ENCODE measurements around the gene UBASH3B.

The UBASH3B gene

GRCh38 chr11:122799406-122800105, 144.0 kb downstream of the UBASH3B start:
- TF ChIP-seq FOXP2 (optimal IDR thresholded peaks at IDR 0.05; ENCODE audit: borderline replicate concordance, extremely low read depth, extremely low read length, insufficient read depth): no peak
- TF ChIP-seq TAF1 (IDR thresholded peaks at IDR 0.05; ENCODE audit: borderline replicate concordance, insufficient read depth, low read length): no peak
- TF ChIP-seq SIN3A (IDR thresholded peaks at IDR 0.05; ENCODE audit: borderline replicate concordance, insufficient read depth, low read length): no peak

- TF ChIP-seq POLR2AphosphoS5 (IDR thresholded peaks at IDR 0.05; ENCODE audit: low read depth, low read length) (no peak), REST (IDR thresholded peaks at IDR 0.05; ENCODE audit: insufficient read depth in 1 of 2, low read depth in 2 of 2, low read length in 2 of 2) (no peak), TAF1 (IDR thresholded peaks at IDR 0.05; ENCODE audit: borderline replicate concordance, insufficient read depth, low read length) (no peak), SIN3A (IDR thresholded peaks at IDR 0.05; ENCODE audit: borderline replicate concordance, insufficient read depth, low read length) (no peak), FOXP2 (optimal IDR thresholded peaks at IDR 0.05; ENCODE audit: borderline replicate concordance, extremely low read depth, extremely low read length, insufficient read depth) (no peak)
These were observed 147.4 kb downstream of the UBASH3B start for GRCh38 chr11:122802876-122803275.

GRCh38 chr11:122803306-122803705, 147.8 kb downstream of the UBASH3B start:
- TF ChIP-seq TAF1 (IDR thresholded peaks at IDR 0.05; ENCODE audit: borderline replicate concordance, insufficient read depth, low read length) (no peak), FOXP2 (optimal IDR thresholded peaks at IDR 0.05; ENCODE audit: borderline replicate concordance, extremely low read depth, extremely low read length, insufficient read depth) (no peak), SIN3A (IDR thresholded peaks at IDR 0.05; ENCODE audit: borderline replicate concordance, insufficient read depth, low read length) (no peak), POLR2AphosphoS5 (IDR thresholded peaks at IDR 0.05; ENCODE audit: low read depth, low read length) (no peak), REST (IDR thresholded peaks at IDR 0.05; ENCODE audit: insufficient read depth in 1 of 2, low read depth in 2 of 2, low read length in 2 of 2) (no peak)

GRCh38 chr11:122803716-122804115, 148.2 kb downstream of the UBASH3B start:
- TF ChIP-seq POLR2AphosphoS5 (IDR thresholded peaks at IDR 0.05; ENCODE audit: low read depth, low read length) (0 out of 2 replicates have a peak, but pooled peaks have one; percentile 12), SIN3A (IDR thresholded peaks at IDR 0.05; ENCODE audit: borderline replicate concordance, insufficient read depth, low read length) (no peak), TAF1 (IDR thresholded peaks at IDR 0.05; ENCODE audit: borderline replicate concordance, insufficient read depth, low read length) (no peak), REST (IDR thresholded peaks at IDR 0.05; ENCODE audit: insufficient read depth in 1 of 2, low read depth in 2 of 2, low read length in 2 of 2) (no peak)

GRCh38 chr11:122804161-122804560, 148.6 kb downstream of the UBASH3B start:
- TF ChIP-seq POLR2AphosphoS5 (IDR thresholded peaks at IDR 0.05; ENCODE audit: low read depth, low read length) (no peak), SIN3A (IDR thresholded peaks at IDR 0.05; ENCODE audit: borderline replicate concordance, insufficient read depth, low read length) (no peak), TAF1 (IDR thresholded peaks at IDR 0.05; ENCODE audit: borderline replicate concordance, insufficient read depth, low read length) (no peak), REST (IDR thresholded peaks at IDR 0.05; ENCODE audit: insufficient read depth in 1 of 2, low read depth in 2 of 2, low read length in 2 of 2) (no peak), FOXP2 (optimal IDR thresholded peaks at IDR 0.05; ENCODE audit: borderline replicate concordance, extremely low read depth, extremely low read length, insufficient read depth) (no peak)

All from PFSK-1 (cell line).